GM20431 (cell line): Measurements from ENCODE around the gene CEP70.
"Not testable (repeated sequence)": the region's sequence is repeated elsewhere in the genome, so short reads cannot be mapped to it uniquely, and the experiment has no call there.

Experiments used
- in situ Hi-C: fragments of 300-500 bp; cut with MseI, MboI; formaldehyde crosslinking; loops from one replicate; pipeline ENCODE4 v1.15.0; 2020; ENCODE audit warnings: low sequenced_read_pairs; ENCODE audit not compliant: unreplicated experiment

Gene CEP70

DNA sequence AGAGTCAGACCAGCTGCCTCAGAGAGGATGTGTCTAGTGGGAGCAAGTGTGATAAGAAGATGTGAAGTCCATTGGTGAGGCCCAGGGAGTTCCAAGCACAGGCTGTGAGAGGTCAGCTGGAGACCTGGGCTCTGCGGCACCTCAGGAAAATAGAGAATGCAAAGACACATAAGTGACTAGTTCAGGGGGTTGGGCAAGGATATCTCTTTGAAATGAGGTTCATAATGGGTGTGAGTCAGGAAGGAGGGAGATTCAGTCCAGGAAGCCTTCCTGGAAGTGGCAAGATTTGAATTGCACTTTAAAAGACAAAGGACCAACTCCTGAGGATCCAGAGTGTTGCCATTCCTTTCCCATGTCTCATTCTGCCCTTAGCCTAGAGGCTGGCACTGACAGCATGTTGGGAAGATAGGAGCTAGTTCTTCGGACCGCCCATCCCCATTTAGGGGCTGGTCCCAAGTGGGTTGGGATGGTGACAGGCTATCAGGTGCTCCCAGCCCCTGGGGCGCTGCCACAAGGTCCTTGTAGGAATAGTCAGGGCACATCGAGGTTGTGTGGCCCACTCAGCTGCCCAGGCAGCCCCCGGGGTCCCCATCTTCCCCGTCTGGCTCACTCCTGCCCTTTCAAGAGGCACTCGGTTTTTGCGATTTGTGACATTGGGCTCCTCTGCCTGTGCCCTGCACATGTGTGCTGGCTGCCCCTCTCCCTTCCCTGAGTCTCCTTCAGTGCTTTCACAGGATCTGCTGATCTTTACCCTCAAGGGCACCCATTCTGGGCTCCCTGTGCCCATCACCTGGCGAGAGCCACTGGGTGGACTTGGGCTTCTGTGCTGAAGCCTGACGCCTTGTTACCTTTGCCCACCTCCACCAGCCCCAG is 136.0 kb downstream of the CEP70 start:
- in situ Hi-C loops, result no loop called here

DNA sequence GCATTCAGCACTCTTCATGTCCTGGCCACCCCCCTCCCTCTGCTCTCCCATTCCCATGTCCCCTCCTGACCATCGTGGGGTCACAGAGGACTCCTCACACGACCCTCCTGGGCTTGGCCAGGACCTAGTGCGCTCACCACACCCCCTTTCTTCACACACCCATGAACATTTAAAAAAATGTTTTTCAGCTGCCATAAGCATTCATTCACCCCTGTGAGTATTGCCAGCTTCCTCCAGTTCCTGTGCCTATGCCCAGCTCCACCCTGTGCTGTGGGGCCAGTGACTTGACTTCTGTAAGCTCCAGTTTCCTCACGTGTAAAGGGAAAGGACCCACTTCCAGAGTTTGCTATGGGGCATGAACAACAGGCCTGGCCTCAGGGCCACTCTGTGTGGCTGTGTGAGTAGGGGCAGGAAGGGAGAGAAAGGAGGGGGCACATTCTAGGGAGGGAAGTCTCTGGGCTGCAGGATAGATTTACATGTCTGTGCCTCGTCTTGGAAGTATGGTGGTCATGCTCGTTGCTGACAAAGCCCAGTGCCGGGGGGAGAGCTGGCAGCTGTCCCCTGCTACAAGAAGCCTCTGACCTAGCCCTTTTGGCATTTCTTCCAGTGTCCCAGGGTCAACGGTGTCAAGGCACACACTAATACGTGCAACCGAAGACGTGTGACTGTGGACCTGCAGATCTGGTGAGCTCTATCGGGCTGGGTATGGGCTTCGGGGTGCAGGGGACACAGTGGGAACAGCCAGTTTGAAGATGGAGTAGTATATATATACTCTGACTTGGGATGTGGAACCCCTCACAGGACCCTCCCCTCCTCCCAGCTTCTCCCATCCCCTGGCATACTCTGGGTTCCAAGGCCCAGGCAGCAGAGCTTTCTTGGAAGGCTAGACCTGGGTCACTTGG is 136.8 kb downstream of the CEP70 start:
- in situ Hi-C loops, result no loop called here

DNA sequence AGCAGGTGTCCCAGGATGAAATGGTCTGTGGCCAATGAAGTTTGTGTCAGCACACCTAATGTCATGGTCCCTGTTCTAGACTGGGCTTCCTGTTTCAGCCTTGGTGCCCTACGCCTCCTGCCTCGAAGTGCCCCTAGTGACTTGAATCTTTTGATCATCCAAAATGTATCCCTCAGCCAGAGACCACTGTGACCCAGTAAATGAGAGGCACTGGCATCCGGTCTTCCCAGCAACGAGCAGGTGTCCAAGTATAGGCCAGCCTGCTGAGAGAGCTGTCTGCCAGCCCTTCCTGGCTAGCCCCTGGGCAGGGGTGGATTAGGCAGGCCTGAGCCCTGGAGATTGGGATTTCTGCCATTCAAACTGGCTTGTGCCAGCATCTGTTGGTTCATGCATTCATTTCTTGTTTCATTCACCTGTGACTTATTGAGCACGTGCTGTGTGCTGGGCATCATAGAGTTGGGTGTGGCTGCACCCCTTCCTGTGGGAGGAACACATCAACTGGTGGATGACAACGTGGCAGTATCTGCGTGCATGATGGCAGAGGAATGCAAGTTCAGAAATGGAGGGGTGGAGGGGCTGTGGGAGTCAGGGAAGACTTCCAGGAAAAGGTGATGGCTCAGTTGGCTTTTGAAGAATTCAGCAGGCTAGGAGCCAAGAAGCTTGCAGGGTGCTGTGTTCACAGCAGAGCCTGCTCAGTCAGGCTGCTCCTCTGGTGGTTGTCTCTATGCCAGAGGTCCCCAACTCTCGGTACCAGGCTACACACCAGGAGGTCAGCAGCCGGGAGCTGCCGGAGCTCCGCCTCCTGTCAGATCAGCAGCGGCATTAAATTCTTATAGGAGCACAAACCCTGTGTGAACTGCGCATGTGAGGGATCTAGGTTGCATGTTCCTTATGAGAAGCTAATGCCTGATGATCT is 138.0 kb downstream of the CEP70 start:
- in situ Hi-C loops, result no loop called here

DNA sequence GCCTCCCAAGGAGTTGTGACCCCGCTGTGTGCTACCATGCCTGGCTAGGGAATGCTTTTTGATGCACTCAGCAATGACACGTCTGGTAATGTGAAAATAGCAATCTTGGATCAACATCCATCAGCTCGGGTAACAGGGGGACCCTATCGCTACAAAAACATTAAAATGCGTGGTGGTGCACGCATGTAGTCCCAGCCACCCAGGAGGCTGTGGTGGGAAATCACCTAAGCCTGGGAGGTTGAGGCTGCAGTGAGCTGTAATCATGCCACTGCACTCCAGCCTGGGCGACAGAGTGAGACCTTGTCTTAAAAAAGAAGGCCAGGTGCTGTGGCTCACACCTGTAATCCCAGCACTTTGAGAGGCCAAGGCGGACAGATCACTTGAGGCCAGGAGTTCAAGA is 140.1 kb downstream of the CEP70 start:
- in situ Hi-C loops, result not testable (repeated sequence)

DNA sequence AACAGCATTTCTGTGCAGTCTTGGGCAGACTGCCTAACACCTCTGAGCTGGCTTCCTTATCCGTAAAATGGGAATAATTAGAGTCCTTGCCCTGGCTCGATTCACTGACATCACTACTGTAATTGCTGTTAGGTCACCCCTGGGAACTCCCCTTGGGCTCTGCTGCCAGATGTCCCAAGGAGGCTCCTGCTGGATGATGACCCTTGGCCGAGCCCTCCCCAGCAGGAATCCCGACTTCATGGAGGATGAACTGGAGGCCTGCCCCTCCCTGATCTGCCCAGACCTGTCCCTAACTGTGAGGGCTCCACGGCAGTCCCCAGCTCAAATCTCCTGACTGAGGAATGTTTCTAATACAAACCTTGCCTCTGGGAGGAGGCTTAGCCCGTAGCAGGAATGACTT is 141.6 kb downstream of the CEP70 start:
- in situ Hi-C loops, result no loop called here

DNA sequence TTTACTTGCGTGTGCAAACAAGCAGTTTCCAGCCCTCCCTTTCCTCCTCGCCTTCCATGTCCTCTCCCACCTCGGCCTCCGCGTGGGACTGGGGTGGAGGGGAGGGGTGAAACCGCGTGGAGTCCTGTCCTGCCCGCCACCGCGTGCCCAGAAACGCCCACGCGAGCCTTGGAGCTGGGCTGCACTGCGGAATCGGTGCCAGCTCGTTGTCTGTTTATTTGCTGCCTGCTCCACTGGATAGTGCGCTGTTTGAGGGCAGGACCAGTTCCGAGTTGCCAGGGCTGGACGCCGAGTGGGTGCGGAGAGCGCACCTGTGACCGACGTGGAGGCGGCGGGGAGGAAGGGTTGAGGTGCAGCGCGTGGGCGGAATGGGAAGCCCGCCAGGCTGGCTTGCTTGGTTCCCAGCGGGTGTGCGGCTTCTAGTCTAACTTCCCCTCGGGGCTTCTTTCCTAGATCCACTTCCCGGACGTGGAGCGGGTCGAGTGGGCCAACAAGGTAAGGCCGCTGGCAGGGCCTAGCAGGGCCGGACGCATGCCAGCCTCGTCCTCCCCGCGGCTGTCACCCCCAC is 142.4 kb downstream of the CEP70 start:
- in situ Hi-C loops, result no loop called here

DNA sequence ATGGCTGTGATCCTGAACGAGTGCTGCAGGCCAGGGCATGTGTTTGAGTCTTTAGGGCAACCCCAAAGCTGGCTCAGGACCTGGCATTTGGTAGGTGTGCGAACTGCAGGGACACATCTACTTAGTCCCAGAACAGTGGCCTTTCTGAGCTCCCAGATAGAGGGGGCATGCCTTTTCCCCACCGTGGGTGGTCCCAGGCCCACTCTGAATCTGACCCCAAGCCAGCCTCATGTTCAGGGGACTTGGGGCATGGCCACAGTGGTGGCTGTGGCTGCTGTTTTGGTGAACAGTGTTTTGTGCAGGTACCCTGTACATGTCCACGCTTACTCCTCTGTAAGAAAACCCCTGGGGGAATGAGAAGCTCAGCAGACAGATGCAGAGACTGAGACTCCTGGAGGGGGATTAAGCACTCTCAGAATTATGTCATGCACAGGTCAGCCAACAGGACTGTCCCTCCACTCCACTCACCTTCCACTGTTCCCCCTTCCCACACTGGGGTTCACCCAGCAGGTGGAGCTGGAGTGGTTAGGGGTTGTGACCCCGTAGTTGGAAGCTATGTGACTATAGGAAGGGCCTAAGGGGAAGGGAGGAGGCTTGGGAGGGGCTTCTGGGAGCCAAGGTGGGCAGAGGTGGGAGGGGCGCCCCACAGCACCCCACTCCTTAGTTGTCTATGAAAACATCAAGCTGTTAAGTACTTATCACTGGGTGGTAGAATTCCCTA is 143.2 kb downstream of the CEP70 start:
- in situ Hi-C loops, result no loop called here

DNA sequence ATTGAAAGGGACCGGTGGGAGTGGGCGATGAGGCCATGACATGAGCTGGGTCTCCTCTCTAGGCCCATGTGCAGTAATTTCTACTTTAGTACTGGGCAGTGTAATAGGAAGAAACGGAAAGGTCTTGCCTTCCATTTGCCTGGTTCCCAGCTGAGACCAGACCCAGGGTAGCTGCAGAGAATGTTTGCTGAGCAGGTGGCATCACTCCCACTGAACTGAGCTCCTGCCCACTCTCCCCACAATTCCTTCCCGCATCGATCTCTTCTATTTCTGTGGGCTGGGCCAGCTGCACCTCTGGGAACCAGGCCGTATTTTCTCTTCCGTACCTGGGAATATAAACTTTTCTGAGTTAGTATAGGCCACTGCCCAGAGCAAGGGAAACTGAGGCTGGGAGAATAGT is 143.9 kb downstream of the CEP70 start:
- in situ Hi-C loops, result no loop called here

DNA sequence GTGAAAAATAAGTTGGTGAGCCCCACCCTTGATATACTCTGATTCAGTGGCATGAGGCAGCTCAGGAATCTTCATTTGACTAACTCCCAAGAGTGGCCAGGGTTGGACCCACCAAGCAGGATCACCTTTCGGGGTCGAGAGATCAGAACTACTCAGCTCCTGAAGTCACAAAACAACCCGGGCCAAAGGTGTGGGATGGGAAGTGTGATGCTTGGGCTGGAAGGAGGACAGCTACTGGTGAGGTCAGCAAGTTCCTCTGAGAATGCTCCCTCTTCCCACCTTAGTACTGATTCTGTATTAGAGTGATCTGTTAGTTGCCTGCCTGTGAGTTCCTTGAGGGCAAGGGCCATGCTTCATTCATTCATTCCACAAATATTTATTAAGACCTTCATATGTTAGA is 144.6 kb downstream of the CEP70 start:
- in situ Hi-C loops, result no loop called here

DNA sequence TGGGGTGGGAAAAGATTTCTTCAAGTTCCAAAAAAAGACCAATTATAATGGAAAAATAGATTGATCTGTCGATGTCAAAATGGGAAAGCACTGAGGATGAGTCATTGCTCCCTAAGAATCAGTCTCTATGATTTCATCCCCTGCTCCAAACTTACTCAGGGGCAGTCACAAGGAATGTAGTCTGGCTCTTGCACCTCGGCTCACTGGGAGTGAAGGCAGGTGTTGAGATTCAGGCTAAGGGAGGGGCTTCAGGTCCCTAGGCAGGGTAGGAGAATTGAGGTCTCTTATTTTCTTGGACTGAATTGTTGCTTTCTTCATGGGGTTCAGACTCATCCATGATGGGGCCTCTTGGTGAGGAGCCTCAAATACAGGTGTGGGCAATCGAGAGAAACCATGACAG is 145.4 kb downstream of the CEP70 start:
- in situ Hi-C loops, result no loop called here

DNA sequence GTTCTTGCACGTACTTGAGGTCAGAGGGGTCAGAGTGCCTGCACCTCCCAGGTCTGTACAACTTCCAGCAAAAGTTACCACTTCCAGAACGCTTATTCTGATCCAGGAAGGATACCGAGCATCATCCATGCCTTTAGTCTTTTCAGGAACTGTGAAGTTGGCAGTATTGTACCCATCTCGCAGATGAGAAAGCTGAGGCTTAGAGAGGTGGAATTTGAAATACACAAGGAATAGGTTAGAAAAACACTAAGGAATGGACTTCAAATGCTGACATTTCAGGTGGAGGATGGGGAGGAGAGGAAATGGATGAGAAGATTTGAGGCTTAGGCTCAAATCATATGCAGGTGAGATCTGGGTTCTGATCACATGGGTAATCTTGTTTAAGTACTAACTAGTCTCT is 148.4 kb downstream of the CEP70 start:
- in situ Hi-C loops, result no loop called here

DNA sequence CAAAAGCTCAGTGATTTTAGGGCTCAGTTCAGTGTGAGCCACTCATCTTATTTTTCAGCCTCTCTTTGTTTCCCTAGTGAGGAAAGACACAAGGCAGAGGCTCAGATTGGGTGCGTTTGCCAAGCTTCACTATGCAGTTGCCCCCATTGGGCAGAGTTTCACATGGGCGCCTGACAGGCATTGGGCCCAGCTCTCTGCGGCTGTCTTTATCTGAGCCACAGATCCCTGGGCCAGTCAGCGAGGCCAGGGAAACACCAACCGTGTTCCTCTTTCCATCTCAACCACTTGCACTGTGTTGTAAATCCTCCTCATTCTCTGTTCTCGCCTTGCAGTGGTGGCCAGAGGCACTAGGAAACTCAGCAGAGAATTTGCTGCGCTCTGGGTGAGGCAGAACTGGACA is 148.8 kb downstream of the CEP70 start:
- in situ Hi-C loops, result no loop called here
